ENCODE results near the gene COG1. TPM values are rescaled to one million over a fixed set of nuclear protein-coding genes. Genes with fewer than 3 reads are reported as not detected.

COG1 gene
- total RNA-seq, 1 donor from 2014 or later: 18.3 TPM

DNA sequence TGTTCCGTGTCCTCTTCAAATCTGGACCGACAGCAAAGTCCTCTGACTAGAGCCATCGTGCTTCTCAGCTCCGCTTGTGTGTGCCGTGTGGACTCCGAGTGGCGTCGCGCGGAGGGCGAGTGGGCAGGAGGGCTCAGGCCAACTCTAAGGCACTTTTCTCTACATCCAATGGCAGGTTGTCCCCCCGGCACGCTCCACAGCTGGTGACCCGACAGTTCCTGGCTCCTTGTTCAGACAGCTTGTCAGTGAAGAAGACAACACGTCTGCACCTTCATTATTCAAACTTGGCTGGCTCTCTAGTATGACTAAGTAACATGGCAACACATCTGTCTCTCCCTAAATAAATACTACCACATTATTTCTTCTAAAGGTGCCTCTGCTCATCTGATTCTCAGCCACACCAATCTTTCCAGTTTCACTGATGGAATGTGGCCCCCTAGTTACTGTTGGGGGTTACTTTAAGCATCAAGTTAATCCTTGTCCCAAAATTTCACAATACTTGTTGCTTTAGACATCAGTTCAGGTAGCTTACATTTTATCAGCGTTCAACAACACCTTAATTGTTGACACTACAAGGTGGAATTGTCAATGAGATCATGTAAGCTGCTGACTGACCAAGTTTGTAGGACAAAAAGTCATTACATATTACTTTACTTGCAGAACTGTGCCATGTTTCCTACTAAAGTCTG is 15.4 kb downstream of the COG1 start:
- H3K9me3 ChIP-seq (ENCODE audit: control insufficient read depth in 3 of 3, low read length in 3 of 3): no peaks in the 10 kb centered on the region
- no peaks in the 10 kb centered on the region for H3K27me3 ChIP-seq (ENCODE audit: control insufficient read depth in 3 of 3, insufficient read depth in 3 of 3, low read length in 3 of 3)
- no peak overlapping the region for H3K27ac ChIP-seq (ENCODE audit: low read depth, low read length)
- no peak overlapping the region for H3K9ac ChIP-seq (ENCODE audit: low read depth in 1 of 3, low read length in 3 of 3)
- H3K4me3 ChIP-seq (ENCODE audit: low read length in 3 of 3): no peak overlapping the region
- peaks cover 43 to 50% (median 49%) of the 10 kb centered on the region in 3 donors for H3K36me3 ChIP-seq (ENCODE audit: control insufficient read depth in 3 of 3, insufficient read depth in 3 of 3, low read length in 3 of 3)
- H3K4me1 ChIP-seq (ENCODE audit: control insufficient read depth in 3 of 3, insufficient read depth in 3 of 3, low read length in 3 of 3): peaks cover 0 to 13% (median 3%) of the 10 kb centered on the region in 3 donors

GRCh38 chr17:73209436-73209835 is 16.6 kb downstream of the COG1 start:
- H3K36me3 ChIP-seq (ENCODE audit: control insufficient read depth in 3 of 3, insufficient read depth in 3 of 3, low read length in 3 of 3): peaks cover 34 to 39% (median 39%) of the 10 kb centered on the region in 3 donors
- H3K27ac ChIP-seq (ENCODE audit: low read depth, low read length): no peak overlapping the region
- no peak overlapping the region for H3K4me3 ChIP-seq (ENCODE audit: low read length in 3 of 3)
- H3K27me3 ChIP-seq (ENCODE audit: control insufficient read depth in 3 of 3, insufficient read depth in 3 of 3, low read length in 3 of 3): no peaks in the 10 kb centered on the region
- peaks cover 0 to 4% (median 0%) of the 10 kb centered on the region in 3 donors for H3K4me1 ChIP-seq (ENCODE audit: control insufficient read depth in 3 of 3, insufficient read depth in 3 of 3, low read length in 3 of 3)
- H3K9me3 ChIP-seq (ENCODE audit: control insufficient read depth in 3 of 3, low read length in 3 of 3): no peaks in the 10 kb centered on the region
- H3K9ac ChIP-seq (ENCODE audit: low read depth in 1 of 3, low read length in 3 of 3): no peak overlapping the region

- no peaks in the 10 kb centered on the region for H3K27me3 ChIP-seq (ENCODE audit: control insufficient read depth in 3 of 3, insufficient read depth in 3 of 3, low read length in 3 of 3)
- peaks cover 0 to 4% (median 0%) of the 10 kb centered on the region in 3 donors for H3K4me1 ChIP-seq (ENCODE audit: control insufficient read depth in 3 of 3, insufficient read depth in 3 of 3, low read length in 3 of 3)
- no peak overlapping the region for H3K4me3 ChIP-seq (ENCODE audit: low read length in 3 of 3)
- peaks cover 34 to 39% (median 38%) of the 10 kb centered on the region in 3 donors for H3K36me3 ChIP-seq (ENCODE audit: control insufficient read depth in 3 of 3, insufficient read depth in 3 of 3, low read length in 3 of 3)
- H3K9me3 ChIP-seq (ENCODE audit: control insufficient read depth in 3 of 3, low read length in 3 of 3): no peaks in the 10 kb centered on the region
- H3K27ac ChIP-seq (ENCODE audit: low read depth, low read length): no peak overlapping the region
- H3K9ac ChIP-seq (ENCODE audit: low read depth in 1 of 3, low read length in 3 of 3): no peak overlapping the region
Measured at GRCh38 chr17:73210002-73210678, 17.3 kb downstream of the COG1 start.

- Histone ChIP-seq H3K27me3 (ENCODE audit: control insufficient read depth in 3 of 3, insufficient read depth in 3 of 3, low read length in 3 of 3) (no peaks in the 10 kb centered on the region), H3K4me3 (ENCODE audit: low read length in 3 of 3) (no peak overlapping the region), H3K9me3 (ENCODE audit: control insufficient read depth in 3 of 3, low read length in 3 of 3) (no peaks in the 10 kb centered on the region), H3K9ac (ENCODE audit: low read depth in 1 of 3, low read length in 3 of 3) (no peak overlapping the region), H3K4me1 (ENCODE audit: control insufficient read depth in 3 of 3, insufficient read depth in 3 of 3, low read length in 3 of 3) (peaks cover 0 to 4% (median 0%) of the 10 kb centered on the region in 3 donors), H3K27ac (ENCODE audit: low read depth, low read length) (no peak overlapping the region), H3K36me3 (ENCODE audit: control insufficient read depth in 3 of 3, insufficient read depth in 3 of 3, low read length in 3 of 3) (peaks cover 27 to 37% (median 33%) of the 10 kb centered on the region in 3 donors)
Measured at GRCh38 chr17:73211745-73212144, 18.9 kb downstream of the COG1 start.

- no peak overlapping the region for H3K27ac ChIP-seq (ENCODE audit: low read depth, low read length)
- no peak overlapping the region for H3K4me3 ChIP-seq (ENCODE audit: low read length in 3 of 3)
- no peaks in the 10 kb centered on the region for H3K27me3 ChIP-seq (ENCODE audit: control insufficient read depth in 3 of 3, insufficient read depth in 3 of 3, low read length in 3 of 3)
- H3K9ac ChIP-seq (ENCODE audit: low read depth in 1 of 3, low read length in 3 of 3): no peak overlapping the region
- H3K36me3 ChIP-seq (ENCODE audit: control insufficient read depth in 3 of 3, insufficient read depth in 3 of 3, low read length in 3 of 3): peaks cover 12 to 22% (median 16%) of the 10 kb centered on the region in 3 donors
- no peaks in the 10 kb centered on the region for H3K4me1 ChIP-seq (ENCODE audit: control insufficient read depth in 3 of 3, insufficient read depth in 3 of 3, low read length in 3 of 3)
- no peaks in the 10 kb centered on the region for H3K9me3 ChIP-seq (ENCODE audit: control insufficient read depth in 3 of 3, low read length in 3 of 3)
Measured at GRCh38 chr17:73214008-73214407, 21.2 kb downstream of the COG1 start.

DNA sequence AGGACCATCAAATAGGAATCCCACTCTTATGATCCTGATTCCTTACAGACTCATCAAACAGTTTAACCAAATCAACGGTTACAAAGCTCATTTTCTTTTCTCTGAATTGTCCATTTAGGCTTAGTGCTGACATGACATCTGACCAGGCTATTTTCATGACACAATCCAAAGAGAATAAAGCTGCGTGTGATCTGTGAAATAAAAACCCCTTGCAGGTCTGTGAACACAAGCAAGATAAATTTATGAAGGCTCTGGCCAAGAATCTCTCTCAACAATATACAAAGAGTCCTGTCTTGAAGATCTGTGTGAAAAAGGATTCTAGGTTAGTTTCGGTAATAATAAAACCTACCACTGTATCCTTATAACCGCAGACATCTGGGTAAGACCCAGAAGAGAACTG is 22.0 kb downstream of the COG1 start:
- Histone ChIP-seq H3K9me3 (ENCODE audit: control insufficient read depth in 3 of 3, low read length in 3 of 3) (no peaks in the 10 kb centered on the region), H3K4me3 (ENCODE audit: low read length in 3 of 3) (no peak overlapping the region), H3K36me3 (ENCODE audit: control insufficient read depth in 3 of 3, insufficient read depth in 3 of 3, low read length in 3 of 3) (peaks cover 9 to 13% (median 9%) of the 10 kb centered on the region in 3 donors), H3K4me1 (ENCODE audit: control insufficient read depth in 3 of 3, insufficient read depth in 3 of 3, low read length in 3 of 3) (no peaks in the 10 kb centered on the region), H3K27ac (ENCODE audit: low read depth, low read length) (no peak overlapping the region), H3K9ac (ENCODE audit: low read depth in 1 of 3, low read length in 3 of 3) (no peak overlapping the region), H3K27me3 (ENCODE audit: control insufficient read depth in 3 of 3, insufficient read depth in 3 of 3, low read length in 3 of 3) (no peaks in the 10 kb centered on the region)

- Histone ChIP-seq H3K27me3 (ENCODE audit: control insufficient read depth in 3 of 3, insufficient read depth in 3 of 3, low read length in 3 of 3) (no peaks in the 10 kb centered on the region), H3K27ac (ENCODE audit: low read depth, low read length) (no peak overlapping the region), H3K4me3 (ENCODE audit: low read length in 3 of 3) (no peak overlapping the region), H3K9ac (ENCODE audit: low read depth in 1 of 3, low read length in 3 of 3) (no peak overlapping the region), H3K9me3 (ENCODE audit: control insufficient read depth in 3 of 3, low read length in 3 of 3) (no peaks in the 10 kb centered on the region), H3K4me1 (ENCODE audit: control insufficient read depth in 3 of 3, insufficient read depth in 3 of 3, low read length in 3 of 3) (no peaks in the 10 kb centered on the region), H3K36me3 (ENCODE audit: control insufficient read depth in 3 of 3, insufficient read depth in 3 of 3, low read length in 3 of 3) (peaks cover 6 to 11% (median 9%) of the 10 kb centered on the region in 3 donors)
Measured at GRCh38 chr17:73215447-73215846, 22.6 kb downstream of the COG1 start.

GRCh38 chr17:73223626-73224230 is 30.9 kb downstream of the COG1 start:
- Histone ChIP-seq H3K4me3 (ENCODE audit: low read length in 3 of 3) (no peak overlapping the region), H3K4me1 (ENCODE audit: control insufficient read depth in 3 of 3, insufficient read depth in 3 of 3, low read length in 3 of 3) (peaks cover 21 to 29% (median 21%) of the 10 kb centered on the region in 3 donors), H3K27me3 (ENCODE audit: control insufficient read depth in 3 of 3, insufficient read depth in 3 of 3, low read length in 3 of 3) (no peaks in the 10 kb centered on the region), H3K9ac (ENCODE audit: low read depth in 1 of 3, low read length in 3 of 3) (no peak overlapping the region), H3K9me3 (ENCODE audit: control insufficient read depth in 3 of 3, low read length in 3 of 3) (no peaks in the 10 kb centered on the region), H3K27ac (ENCODE audit: low read depth, low read length) (no peak overlapping the region), H3K36me3 (ENCODE audit: control insufficient read depth in 3 of 3, insufficient read depth in 3 of 3, low read length in 3 of 3) (peaks cover 0 to 3% (median 0%) of the 10 kb centered on the region in 3 donors)

DNA sequence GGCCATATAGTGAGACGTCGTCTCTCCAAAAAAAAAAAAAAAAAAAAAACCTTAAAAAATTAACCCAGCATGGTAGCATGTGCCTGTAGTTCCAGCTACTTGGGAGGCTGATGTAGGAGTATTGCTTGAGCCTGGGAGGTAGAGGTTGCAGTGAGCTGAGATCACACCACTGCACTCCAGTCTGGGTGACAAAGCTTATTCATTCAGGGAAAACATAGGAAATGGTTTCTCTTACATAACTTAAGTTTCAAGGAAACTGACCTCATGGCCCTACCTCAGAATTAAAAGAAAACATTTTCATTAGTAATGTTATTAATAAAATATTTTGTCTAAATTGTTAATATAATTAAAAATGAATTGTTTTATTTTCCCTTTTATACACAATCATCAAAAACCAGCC is 31.4 kb downstream of the COG1 start:
- H3K9ac ChIP-seq (ENCODE audit: low read depth in 1 of 3, low read length in 3 of 3): no peak overlapping the region
- H3K27ac ChIP-seq (ENCODE audit: low read depth, low read length): no peak overlapping the region
- H3K27me3 ChIP-seq (ENCODE audit: control insufficient read depth in 3 of 3, insufficient read depth in 3 of 3, low read length in 3 of 3): no peaks in the 10 kb centered on the region
- peaks cover 21 to 34% (median 26%) of the 10 kb centered on the region in 3 donors for H3K4me1 ChIP-seq (ENCODE audit: control insufficient read depth in 3 of 3, insufficient read depth in 3 of 3, low read length in 3 of 3)
- H3K36me3 ChIP-seq (ENCODE audit: control insufficient read depth in 3 of 3, insufficient read depth in 3 of 3, low read length in 3 of 3): peaks cover 0 to 3% (median 0%) of the 10 kb centered on the region in 3 donors
- H3K4me3 ChIP-seq (ENCODE audit: low read length in 3 of 3): no peak overlapping the region
- no peaks in the 10 kb centered on the region for H3K9me3 ChIP-seq (ENCODE audit: control insufficient read depth in 3 of 3, low read length in 3 of 3)
